Kidney (tissue), 14 donors: Measurements from ENCODE around the gene GRIA3. TPM values are rescaled to one million over a fixed set of nuclear protein-coding genes. Genes with fewer than 3 reads are reported as not detected.

Experiments
- DNase-seq, 5 donors: peaks; one replicate each; pipeline ENCODE4 v3.0.0-alpha.2; 2013 to 2020
- FAIRE-seq: peaks from 2 replicates; lab custom pipeline; 2012; peaks lifted over from hg19 to GRCh38; lab: Jason Lieb, UNC
- H3K27ac ChIP-seq, 2 donors: one replicate each; pipeline ENCODE4 v1.7.0; 2013; ENCODE audit warnings: low read depth in 2 of 2, low read length in 2 of 2, inconsistent platforms in 1 of 2
- H3K27me3 ChIP-seq: one replicate; pipeline ENCODE4 v1.7.1; 2013; ENCODE audit warnings: low read length, inconsistent platforms; ENCODE audit not compliant: control insufficient read depth, insufficient read depth
- H3K36me3 ChIP-seq, 3 donors: one replicate each; pipeline versions ENCODE4 v1.7.0 to v1.7.1; 2013; ENCODE audit warnings: low read length in 3 of 3, control low read depth in 1 of 3, inconsistent platforms in 1 of 3; ENCODE audit not compliant: insufficient read depth in 3 of 3, control insufficient read depth in 2 of 3
- H3K4me1 ChIP-seq, 3 donors: one replicate each; pipeline versions ENCODE4 v1.7.0 to v1.7.1; 2013; ENCODE audit warnings: low read length in 3 of 3, inconsistent platforms in 1 of 3, low read depth in 1 of 3; ENCODE audit not compliant: control insufficient read depth in 2 of 3, insufficient read depth in 2 of 3
- H3K4me3 ChIP-seq, 3 donors: one replicate each; pipeline versions ENCODE4 v1.7.0 to v1.8.1; 2013; ENCODE audit warnings: low read length in 3 of 3, control low read depth in 1 of 3, inconsistent platforms in 1 of 3
- H3K9ac ChIP-seq, 3 donors: one replicate each; pipeline versions ENCODE4 v1.7.0 to v1.7.1; 2013; ENCODE audit warnings: low read length in 3 of 3, control low read depth in 1 of 3, inconsistent platforms in 1 of 3
- H3K9me3 ChIP-seq, 3 donors: one replicate each; pipeline versions ENCODE4 v1.7.0 to v1.7.1; 2013; ENCODE audit warnings: low read length in 3 of 3, control low read depth in 1 of 3, inconsistent platforms in 1 of 3; ENCODE audit not compliant: control insufficient read depth in 2 of 3, insufficient read depth in 1 of 3
- CTCF ChIP-seq: IDR thresholded peaks from 3 replicates; pipeline ENCODE4 v1.5.1; 2012; ENCODE audit warnings: mild to moderate bottlenecking, moderate library complexity, borderline replicate concordance; ENCODE audit not compliant: insufficient read depth; ENCODE audit errors: extremely low read depth
- intact Hi-C: fragments of 100-400 bp; cut with DNase I; formaldehyde crosslinking; loops from one replicate; pipeline ENCODE4 v1.11.1; 2022
- polyA plus RNA-seq: library from polyadenylated mRNA; stranded (reverse); fragments of 350-450 nt; fragmentation: Illumina TruSeq; extraction: RNeasy Lipid Tissue Mini Kit (QIAGEN cat#74804); gene quantifications from one replicate; pipeline ENCODE4 v1.2.3, GENCODE V29; 2014; ENCODE audit warnings: low read depth, low replicate concordance; ENCODE audit not compliant: insufficient read depth
- total RNA-seq: library from RNA; stranded (reverse); fragmentation: NEBNext Ultra II Directional; extraction: Animal tissue kit (Norgen Biotek cat#: 25700); gene quantifications from one replicate; pipeline ENCODE4 v1.2.1, GENCODE V29; 2021
- donor health status: control.
- donor health status: control.
- donor health status: control.
- donor health status: control.
- donor health status: control.
- donor health status: DM: yes; HTN: yes; CAD: no.
- donor health status: Normal renal cell carcinoma (clear cell type).

GRIA3 gene
- total and polyA plus RNA-seq, 2 donors from 2014 or later: 1.4 to 5.8 TPM

- Histone ChIP-seq H3K27me3 (no peaks in the 10 kb centered on the region), H3K36me3 (no peaks in the 10 kb centered on the region), H3K27ac (no peak overlapping the region), H3K9ac (no peak overlapping the region), H3K9me3 (no peaks in the 10 kb centered on the region), H3K4me3 (no peak overlapping the region), H3K4me1 (no peaks in the 10 kb centered on the region)
- intact Hi-C loops: no loop called here
- TF ChIP-seq CTCF: no peak
- DNase-seq (peak in 1 of 5 donors; percentile 1), FAIRE-seq (no peak)
These were observed 79.2 kb downstream of the GRIA3 start for GRCh38 chrX:123263270-123263669.

- Histone ChIP-seq H3K4me1 (no peaks in the 10 kb centered on the region), H3K9ac (no peak overlapping the region), H3K36me3 (no peaks in the 10 kb centered on the region), H3K4me3 (no peak overlapping the region), H3K27ac (no peak overlapping the region), H3K9me3 (no peaks in the 10 kb centered on the region), H3K27me3 (no peaks in the 10 kb centered on the region)
- TF ChIP-seq CTCF: no peak
- FAIRE-seq: no peak
- intact Hi-C loops: no loop called here
- no peak for DNase-seq
These were observed 79.7 kb downstream of the GRIA3 start for GRCh38 chrX:123263747-123264146.

- TF ChIP-seq CTCF: no peak
- no peak for DNase-seq
- Histone ChIP-seq H3K36me3 (no peaks in the 10 kb centered on the region), H3K9ac (no peak overlapping the region), H3K4me3 (no peak overlapping the region), H3K4me1 (no peaks in the 10 kb centered on the region), H3K27me3 (no peaks in the 10 kb centered on the region), H3K9me3 (no peaks in the 10 kb centered on the region), H3K27ac (no peak overlapping the region)
- intact Hi-C loops: no loop called here
- no peak for FAIRE-seq
These were observed 83.1 kb downstream of the GRIA3 start for GRCh38 chrX:123267220-123267619.

GRCh38 chrX:123271902-123272301 lies 87.8 kb downstream of the GRIA3 start:
- H3K4me3 ChIP-seq: no peak overlapping the region
- intact Hi-C loops: no loop called here
- no peaks in the 10 kb centered on the region for H3K27me3 ChIP-seq
- no peak for FAIRE-seq
- TF ChIP-seq CTCF: no peak
- no peaks in the 10 kb centered on the region for H3K9me3 ChIP-seq
- H3K9ac ChIP-seq: no peak overlapping the region
- DNase-seq: no peak
- H3K27ac ChIP-seq: no peak overlapping the region
- H3K4me1 ChIP-seq: no peaks in the 10 kb centered on the region
- no peaks in the 10 kb centered on the region for H3K36me3 ChIP-seq
